ENCODE measurements around the gene LCNL1.

Gene LCNL1

DNA sequence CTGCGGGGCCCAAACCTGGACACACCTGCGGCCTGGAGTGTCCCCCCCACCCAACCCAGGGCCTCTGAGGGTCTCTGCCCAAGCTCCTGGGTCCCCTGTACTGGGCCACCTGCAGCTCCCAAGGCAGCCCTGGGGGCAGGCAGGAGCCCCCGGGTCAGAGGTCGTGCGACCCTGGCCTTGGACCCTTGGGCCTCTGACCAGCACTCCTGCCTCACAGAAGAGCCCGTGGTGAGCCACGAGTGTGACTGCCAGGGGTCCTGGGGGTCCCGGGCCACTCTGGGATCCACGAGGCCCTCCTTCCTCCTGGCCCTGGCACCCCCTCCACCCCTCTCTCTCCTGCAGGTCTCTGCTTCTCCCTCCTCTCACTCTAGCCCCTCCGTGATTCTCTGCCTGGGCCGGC, 10.5 kb upstream of the LCNL1 start:
- DNase-seq (ENCODE audit: low read depth, low spot score): no peak
- no peak overlapping the region for H3K4me3 ChIP-seq (ENCODE audit: low read depth, low read length)
- ChIA-PET POLR2A (no interaction called here), CTCF (interaction anchor here (2.1 kb wide), 1 partner anchor 57 kb away, joined by 5 read pairs; no protein-coding TSS in a partner anchor)
- TF ChIP-seq, protein P1, sequence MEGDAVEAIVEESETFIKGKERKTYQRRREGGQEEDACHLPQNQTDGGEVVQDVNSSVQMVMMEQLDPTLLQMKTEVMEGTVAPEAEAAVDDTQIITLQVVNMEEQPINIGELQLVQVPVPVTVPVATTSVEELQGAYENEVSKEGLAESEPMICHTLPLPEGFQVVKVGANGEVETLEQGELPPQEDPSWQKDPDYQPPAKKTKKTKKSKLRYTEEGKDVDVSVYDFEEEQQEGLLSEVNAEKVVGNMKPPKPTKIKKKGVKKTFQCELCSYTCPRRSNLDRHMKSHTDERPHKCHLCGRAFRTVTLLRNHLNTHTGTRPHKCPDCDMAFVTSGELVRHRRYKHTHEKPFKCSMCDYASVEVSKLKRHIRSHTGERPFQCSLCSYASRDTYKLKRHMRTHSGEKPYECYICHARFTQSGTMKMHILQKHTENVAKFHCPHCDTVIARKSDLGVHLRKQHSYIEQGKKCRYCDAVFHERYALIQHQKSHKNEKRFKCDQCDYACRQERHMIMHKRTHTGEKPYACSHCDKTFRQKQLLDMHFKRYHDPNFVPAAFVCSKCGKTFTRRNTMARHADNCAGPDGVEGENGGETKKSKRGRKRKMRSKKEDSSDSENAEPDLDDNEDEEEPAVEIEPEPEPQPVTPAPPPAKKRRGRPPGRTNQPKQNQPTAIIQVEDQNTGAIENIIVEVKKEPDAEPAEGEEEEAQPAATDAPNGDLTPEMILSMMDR (IDR thresholded peaks at IDR 0.05; ENCODE audit: insufficient read depth, low read length, missing control alignments): no peak

DNA sequence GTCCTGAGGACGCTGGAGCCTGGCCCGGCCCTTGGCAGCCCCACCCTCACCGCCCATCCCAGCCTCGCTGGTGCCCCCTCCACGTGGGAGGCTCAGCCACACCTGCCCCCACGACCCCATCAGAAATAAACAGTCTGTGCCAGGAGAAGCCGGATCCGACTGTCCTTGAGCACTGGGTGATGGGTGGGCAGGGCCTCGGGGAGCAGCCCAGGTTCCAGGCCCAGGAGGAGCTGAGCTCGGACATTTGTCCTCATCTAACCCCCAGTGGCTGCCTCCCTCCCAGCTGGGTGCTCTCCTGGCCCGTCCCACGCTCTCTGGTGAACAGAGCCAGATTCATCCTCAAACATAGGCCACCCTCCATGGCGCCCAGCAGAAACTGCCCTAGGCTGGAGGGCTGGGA, 10.1 kb upstream of the LCNL1 start:
- TF ChIP-seq, protein P1 (IDR thresholded peaks at IDR 0.05; ENCODE audit: insufficient read depth, low read length, missing control alignments): no peak
- DNase-seq (ENCODE audit: low read depth, low spot score): no peak
- CTCF ChIA-PET: interaction anchor here (0.6 to 2.1 kb wide), 3 partner anchors 25 to 56 kb away, joined by 3 to 5 read pairs (median 3); no protein-coding TSS in a partner anchor
- H3K4me3 ChIP-seq (ENCODE audit: low read depth, low read length): no peak overlapping the region
- POLR2A ChIA-PET: no interaction called here

GRCh38 chr9:136973618-136974617, 8.9 kb upstream of the LCNL1 start:
- no peak for DNase-seq (ENCODE audit: low read depth, low spot score)
- ChIA-PET CTCF (interaction anchor here (0.7 to 2.1 kb wide), 6 partner anchors 11 to 62 kb away, joined by 3 to 8 read pairs (median 4); no protein-coding TSS in a partner anchor), POLR2A (no interaction called here)
- TF ChIP-seq, protein P1 (IDR thresholded peaks at IDR 0.05; ENCODE audit: insufficient read depth, low read length, missing control alignments): no peak
- H3K4me3 ChIP-seq (ENCODE audit: low read depth, low read length): no peak overlapping the region

- H3K4me3 ChIP-seq (ENCODE audit: low read depth, low read length): no peak overlapping the region
- ChIA-PET POLR2A (no interaction called here), CTCF (interaction anchor here (0.9 to 2.3 kb wide), 7 partner anchors 8 to 61 kb away, joined by 3 to 9 read pairs (median 4); no protein-coding TSS in a partner anchor)
- DNase-seq (ENCODE audit: low read depth, low spot score): no peak
- TF ChIP-seq, protein P1 (IDR thresholded peaks at IDR 0.05; ENCODE audit: insufficient read depth, low read length, missing control alignments): no peak
Observed at GRCh38 chr9:136974817-136975535, 7.8 kb upstream of the LCNL1 start.

DNA sequence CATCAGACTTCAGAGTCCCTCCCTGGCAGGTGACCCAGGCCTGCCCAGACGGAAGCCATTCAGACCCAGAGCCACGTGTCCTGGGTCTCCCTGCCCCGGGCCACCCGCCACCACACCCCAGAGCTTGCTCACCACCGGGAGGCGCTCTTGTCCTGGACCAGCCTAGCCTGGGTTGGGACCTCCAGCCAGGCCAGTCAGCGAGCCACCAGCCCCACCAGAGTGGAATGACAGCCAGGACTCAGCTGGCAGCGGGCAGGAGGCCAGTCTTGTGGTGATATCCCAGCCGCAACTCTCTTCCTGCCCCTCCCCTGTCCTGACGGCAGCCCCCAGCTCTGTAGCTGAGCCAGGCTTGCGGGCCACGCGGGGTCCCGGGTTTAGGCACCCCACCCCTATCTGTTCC, 7.1 kb upstream of the LCNL1 start:
- ChIA-PET POLR2A (no interaction called here), CTCF (interaction anchor here (0.7 to 2.3 kb wide), 7 partner anchors 9 to 60 kb away, joined by 3 to 9 read pairs (median 4); no protein-coding TSS in a partner anchor)
- DNase-seq (ENCODE audit: low read depth, low spot score): no peak
- TF ChIP-seq, protein P1 (IDR thresholded peaks at IDR 0.05; ENCODE audit: insufficient read depth, low read length, missing control alignments): no peak
- no peak overlapping the region for H3K4me3 ChIP-seq (ENCODE audit: low read depth, low read length)
